ENCODE data around the gene PRKCE. TPM values are rescaled to one million over a fixed set of nuclear protein-coding genes. Genes with fewer than 3 reads are reported as not detected.

The PRKCE gene
- total RNA-seq, 1 experiment from 2014 or later = 14.0 TPM

- ATAC-seq (no peak), DNase-seq (ENCODE audit: low read depth, low spot score) (no peak)
- H3K4me1 ChIP-seq (ENCODE audit: control insufficient read depth, insufficient read depth, low read length) = peaks cover 4% of the 10 kb centered on the region; the same call in 1 of the 2 replicates
- no peaks in the 10 kb centered on the region for H3K27me3 ChIP-seq (ENCODE audit: control insufficient read depth, insufficient read depth, low read length)
- intact Hi-C loops (cut with micrococcal nuclease; ENCODE audit: unreplicated experiment) (no loop called here), in situ Hi-C loops (cut with HindIII; ENCODE audit: low pct_unique_long_range_greater_than_20kb, low sequenced_read_pairs) (no loop called here)
- TF ChIP-seq CTCF (IDR thresholded peaks at IDR 0.05) (no peak), POLR2AphosphoS5 (IDR thresholded peaks at IDR 0.05; ENCODE audit: low read depth, low read length) (no peak), REST (IDR thresholded peaks at IDR 0.05; ENCODE audit: insufficient read depth in 1 of 2, low read depth in 2 of 2, low read length in 1 of 2) (no peak), TCF7L2 (IDR thresholded peaks at IDR 0.05; ENCODE audit: low read depth, low read length) (no peak), SIN3A (IDR thresholded peaks at IDR 0.05; ENCODE audit: borderline replicate concordance, insufficient read depth, low read depth, low read length) (no peak)
- ChIA-PET POLR2A (no interaction called here), CTCF (no interaction called here)
- H3K27ac ChIP-seq (ENCODE audit: low read length) = no peak overlapping the region
- H3K9me3 ChIP-seq (ENCODE audit: control insufficient read depth, insufficient read depth, low read depth, low read length) = no peaks in the 10 kb centered on the region
- H3K36me3 ChIP-seq (ENCODE audit: control insufficient read depth, insufficient read depth, low read length) = peaks cover 6% of the 10 kb centered on the region
- H3K4me3 ChIP-seq (ENCODE audit: low read depth in 2 of 2, low read length in 2 of 2) = no peak overlapping the region
- BruUV-seq (replicated peaks) = no TSS peak
Observed at GRCh38 chr2:45605116-45605515, 46.4 kb upstream of the PRKCE start.

GRCh38 chr2:45606796-45607195, 44.7 kb upstream of the PRKCE start:
- H3K27me3 ChIP-seq (ENCODE audit: control insufficient read depth, insufficient read depth, low read length) = no peaks in the 10 kb centered on the region
- DNase-seq (ENCODE audit: low read depth, low spot score) (no peak), ATAC-seq (no peak)
- CTCF ChIA-PET = interaction anchor here (0.5 kb wide), 1 partner anchor 83 kb away, joined by 3 read pairs; no protein-coding TSS in a partner anchor
- H3K4me3 ChIP-seq (ENCODE audit: low read depth in 2 of 2, low read length in 2 of 2) = no peak overlapping the region
- POLR2A ChIA-PET = interaction anchor here (0.6 kb wide), 1 partner anchor 692 kb away, joined by 4 read pairs; no protein-coding TSS in a partner anchor
- peaks cover 11% of the 10 kb centered on the region; the same call in 1 of the 2 replicates for H3K4me1 ChIP-seq (ENCODE audit: control insufficient read depth, insufficient read depth, low read length)
- BruUV-seq (replicated peaks) = no TSS peak
- H3K27ac ChIP-seq (ENCODE audit: low read length) = no peak overlapping the region
- H3K36me3 ChIP-seq (ENCODE audit: control insufficient read depth, insufficient read depth, low read length) = peaks cover 2% of the 10 kb centered on the region
- no peak for TF ChIP-seq POLR2AphosphoS5 (IDR thresholded peaks at IDR 0.05; ENCODE audit: low read depth, low read length)
- no peak for TF ChIP-seq REST (IDR thresholded peaks at IDR 0.05; ENCODE audit: insufficient read depth in 1 of 2, low read depth in 2 of 2, low read length in 1 of 2)
- no peak for TF ChIP-seq CTCF (IDR thresholded peaks at IDR 0.05)
- in situ Hi-C loops (cut with HindIII; ENCODE audit: low pct_unique_long_range_greater_than_20kb, low sequenced_read_pairs) (no loop called here), intact Hi-C loops (cut with micrococcal nuclease; ENCODE audit: unreplicated experiment) (no loop called here)
- no peaks in the 10 kb centered on the region for H3K9me3 ChIP-seq (ENCODE audit: control insufficient read depth, insufficient read depth, low read depth, low read length)
